Right renal cortex interstitium (tissue), 3 donors: ENCODE results near the gene TCP11. TPM values are rescaled to one million over a fixed set of nuclear protein-coding genes. Genes with fewer than 3 reads are reported as not detected.
A peak's percentile ranks its signal among the peaks of the same experiment; 100 is the strongest.

Experiments used
- DNase-seq, 3 donors: peaks; one replicate each; pipeline ENCODE4 v3.0.0-alpha.2; 2013; ENCODE audit warnings: low read depth in 3 of 3, low spot score in 2 of 3
- polyA plus RNA-seq, 3 donors: library from polyadenylated mRNA; unstranded; fragments of 120-200 nt; gene quantifications; one replicate each; pipeline ENCODE4 v1.2.1, GENCODE V29; 2013; ENCODE audit not compliant: insufficient read length in 3 of 3

TCP11 gene
- polyA plus RNA-seq, 3 donors = 1.9 to 2.7 (median 2.6) TPM

DNA sequence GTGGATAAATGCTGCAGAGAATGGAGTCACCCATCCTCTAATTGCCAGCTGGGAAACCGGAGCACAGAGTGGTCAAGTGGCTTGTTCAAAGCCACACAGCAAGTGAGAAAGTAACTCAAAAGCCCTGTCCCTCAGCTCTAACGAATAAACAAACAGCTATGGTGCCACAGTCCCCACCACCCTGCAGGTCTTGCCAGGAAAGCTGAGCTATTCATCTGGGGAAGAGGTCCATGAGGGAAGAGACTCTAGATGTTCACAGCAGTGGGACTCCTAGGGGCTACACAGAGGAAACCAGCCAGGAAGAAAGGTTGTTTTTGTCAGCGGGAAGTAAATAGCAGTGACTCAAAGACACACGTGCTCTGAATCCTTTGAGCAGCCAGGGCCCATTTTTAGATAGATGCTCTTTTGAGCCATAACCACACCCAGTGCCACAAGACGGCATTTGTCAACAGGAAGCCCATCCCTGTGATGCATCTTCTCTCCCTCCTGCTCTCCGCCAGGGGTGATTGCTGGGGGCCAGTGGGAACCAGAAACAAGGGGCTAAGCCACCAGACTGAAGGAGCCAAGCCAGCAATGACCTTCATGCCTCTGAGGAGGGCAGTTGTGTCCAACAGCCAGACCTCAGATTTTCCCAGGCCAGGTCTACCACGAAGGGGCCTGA lies 32.4 kb upstream of the TCP11 start:
- no peak for DNase-seq

DNA sequence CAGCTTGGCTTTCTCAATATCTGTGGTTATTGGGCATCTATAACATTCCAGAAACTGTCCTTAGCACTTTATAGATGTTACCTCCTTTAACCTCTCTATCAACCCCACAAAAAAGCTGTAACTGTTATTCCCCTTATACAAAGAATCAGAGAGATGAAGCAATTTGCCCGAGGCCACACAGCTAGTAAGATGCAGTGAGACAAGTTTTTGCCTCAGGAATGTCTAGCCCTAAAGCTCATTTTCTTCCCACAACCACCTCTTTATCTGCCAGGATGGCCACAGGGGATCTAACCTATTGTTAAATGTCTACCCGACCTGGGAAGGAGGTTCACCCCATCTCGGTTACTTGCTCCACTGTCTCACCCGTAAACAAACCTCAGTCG lies 31.9 kb upstream of the TCP11 start:
- no peak for DNase-seq

GRCh38 chr6:35170891-35171290 lies 29.8 kb upstream of the TCP11 start:
- DNase-seq = no peak

DNA sequence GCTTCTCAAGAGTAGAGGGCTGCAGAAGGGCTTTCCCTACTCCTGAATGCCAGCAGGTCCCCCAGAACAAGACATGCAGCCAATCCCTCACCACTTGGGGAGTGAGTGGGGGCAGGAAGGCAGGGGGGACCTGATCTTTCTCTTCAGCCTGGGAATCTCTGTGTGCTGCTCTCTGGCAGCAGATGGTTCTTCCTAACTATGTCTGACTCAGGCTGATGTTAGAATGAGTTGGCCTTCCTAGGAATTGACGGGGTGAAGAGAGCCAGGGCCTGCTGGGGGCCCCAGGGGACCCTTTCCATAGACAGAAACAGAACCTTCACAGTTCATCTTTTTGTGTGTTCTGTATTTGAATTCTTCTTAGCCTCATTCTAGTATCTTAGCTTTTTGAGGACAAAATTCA lies 29.0 kb upstream of the TCP11 start:
- no peak for DNase-seq

DNA sequence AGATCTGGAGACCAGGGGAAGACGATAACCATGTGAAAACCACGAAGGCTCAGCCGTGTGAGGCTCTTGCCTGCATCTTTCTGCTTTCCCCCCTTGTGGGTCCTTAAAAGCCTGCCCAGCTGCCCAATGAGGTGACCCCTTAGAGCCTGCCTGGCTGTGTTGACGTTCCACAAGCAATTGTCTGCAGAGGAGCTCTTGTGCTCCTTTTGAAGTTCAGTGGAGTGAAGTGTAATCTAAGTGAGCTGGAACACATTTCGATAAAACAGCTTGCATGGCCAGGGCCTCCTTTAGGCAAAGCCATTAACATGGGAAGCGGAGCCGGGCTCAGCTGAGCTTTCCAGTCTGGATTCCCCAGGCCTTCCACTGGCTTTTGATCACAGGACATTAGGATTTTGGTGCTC lies 27.3 kb upstream of the TCP11 start:
- DNase-seq = peak in 1 of 3 donors; percentile 66

DNA sequence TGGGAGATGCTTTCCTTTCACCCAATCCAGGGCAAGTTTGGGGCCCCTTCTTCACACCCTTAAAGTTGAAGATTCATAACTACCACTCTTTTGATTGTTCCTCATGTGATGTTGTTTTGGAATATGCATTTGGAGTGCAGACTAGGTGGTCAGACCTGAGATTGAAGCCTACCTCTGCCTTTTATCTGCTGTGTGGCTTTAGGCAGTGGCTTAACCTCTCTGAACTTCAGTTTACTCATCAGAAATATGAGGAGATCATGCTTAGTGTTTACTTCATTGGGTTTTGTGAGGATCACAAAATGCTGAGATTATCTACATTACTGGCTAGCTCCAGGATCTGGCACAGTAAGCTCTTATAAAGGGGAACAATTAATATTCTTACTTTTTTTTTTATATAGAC lies 26.4 kb upstream of the TCP11 start:
- DNase-seq = no peak

DNA sequence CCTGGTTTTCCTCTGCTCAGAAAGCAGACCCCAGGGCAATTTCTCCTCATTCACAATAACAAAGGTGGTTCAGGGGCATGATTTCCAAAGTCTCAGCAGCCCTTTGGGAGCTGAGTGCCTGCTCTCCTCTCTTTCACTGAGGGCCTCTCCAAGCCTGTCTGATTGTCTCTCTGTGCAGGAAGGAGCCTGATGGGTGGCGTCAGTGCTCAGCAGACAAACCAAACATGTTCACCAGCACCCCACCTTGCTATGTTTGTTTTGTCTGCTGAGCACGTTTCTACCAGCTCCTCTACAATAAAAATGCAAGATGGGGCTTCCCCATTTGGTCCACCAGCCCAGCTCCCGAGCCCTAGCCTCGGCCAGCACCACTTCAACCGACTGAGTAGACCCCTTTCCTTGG lies 25.4 kb upstream of the TCP11 start:
- no peak for DNase-seq

DNA sequence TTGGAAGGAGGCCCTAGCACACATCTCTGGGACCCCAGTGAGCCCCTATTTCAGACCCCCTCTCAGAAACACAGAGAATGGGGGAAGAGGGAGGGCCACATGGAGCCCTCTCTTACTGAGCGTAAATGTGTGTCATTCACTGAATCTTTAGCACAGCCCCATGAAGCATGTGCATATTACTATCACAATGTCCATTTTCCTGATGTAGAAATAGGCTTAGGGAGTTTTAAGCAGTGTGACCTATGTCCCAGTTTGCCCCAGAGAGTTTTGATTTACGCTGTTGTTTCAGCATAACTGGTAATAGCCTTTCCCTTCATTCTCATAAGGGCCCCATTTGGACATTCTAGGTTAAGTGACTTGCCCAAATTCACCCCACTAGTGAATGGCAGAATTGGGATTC lies 25.0 kb upstream of the TCP11 start:
- no peak for DNase-seq

GRCh38 chr6:35165630-35166071 lies 24.5 kb upstream of the TCP11 start:
- no peak for DNase-seq

DNA sequence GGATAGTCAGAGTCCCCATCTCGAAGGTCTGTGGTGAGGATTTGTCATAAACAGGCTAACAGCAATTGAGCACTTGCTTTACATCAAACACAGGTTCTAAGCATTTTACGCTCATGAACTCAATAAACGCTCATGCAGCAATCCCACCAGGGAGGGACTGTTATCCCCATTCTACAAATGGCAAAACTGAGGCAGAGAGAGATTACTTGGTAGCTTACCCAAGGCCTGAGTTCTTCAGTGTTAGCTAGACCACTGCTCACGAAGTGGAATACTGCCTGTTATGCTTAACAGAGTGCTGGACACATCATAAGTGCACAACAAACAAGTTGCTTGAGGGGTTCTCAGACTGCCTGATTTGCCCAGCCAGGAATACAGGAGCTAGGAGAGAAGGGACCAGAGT lies 23.7 kb upstream of the TCP11 start:
- DNase-seq = no peak

GRCh38 chr6:35164277-35164676 lies 23.1 kb upstream of the TCP11 start:
- DNase-seq = no peak

- DNase-seq = no peak
Measured at GRCh38 chr6:35163836-35164235, 22.7 kb upstream of the TCP11 start.

- DNase-seq = no peak
Measured at GRCh38 chr6:35161776-35162607, 20.9 kb upstream of the TCP11 start.

DNA sequence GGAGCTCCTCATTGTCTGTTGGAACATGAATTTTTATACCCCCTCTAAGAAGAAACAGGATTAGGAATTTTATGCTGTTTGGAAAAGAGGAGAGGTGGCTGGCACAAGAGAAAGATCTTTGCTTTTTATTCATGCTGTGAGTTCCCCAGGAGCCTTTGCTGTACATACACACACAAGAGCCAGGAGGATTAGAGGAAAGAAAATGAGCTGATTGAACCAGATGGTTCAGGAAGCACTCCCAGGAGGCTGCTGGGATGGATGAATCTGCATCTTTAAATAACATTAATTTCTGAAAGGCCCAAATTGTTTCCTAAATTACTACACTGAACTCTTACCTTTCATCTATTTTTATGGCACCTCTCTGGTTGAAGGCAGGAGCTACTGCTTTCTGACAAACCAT lies 20.1 kb upstream of the TCP11 start:
- no peak for DNase-seq

GRCh38 chr6:35160642-35161041 lies 19.5 kb upstream of the TCP11 start:
- DNase-seq = no peak

- no peak for DNase-seq
Measured at GRCh38 chr6:35158520-35158919, 17.4 kb upstream of the TCP11 start.

DNA sequence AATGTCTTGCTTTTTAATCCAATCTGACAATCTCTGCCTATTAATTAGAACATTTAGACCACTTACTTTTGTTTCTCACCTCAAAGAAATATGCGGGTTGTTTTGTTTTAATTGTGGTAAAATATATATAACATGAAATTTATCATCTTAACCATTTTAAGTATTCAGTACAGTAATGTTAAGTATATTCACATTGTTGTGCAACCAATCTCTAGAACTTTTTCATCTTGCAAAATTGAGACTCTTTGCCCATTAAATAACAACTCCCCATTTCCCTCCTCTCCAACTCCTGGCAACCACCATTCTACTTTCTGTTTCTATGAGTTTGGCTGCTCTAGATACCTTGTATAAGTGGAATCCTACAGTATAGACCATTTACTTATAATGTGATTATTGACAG lies 13.8 kb upstream of the TCP11 start:
- DNase-seq = no peak

GRCh38 chr6:35154262-35154661 lies 13.1 kb upstream of the TCP11 start:
- no peak for DNase-seq

GRCh38 chr6:35152067-35152707 lies 11.0 kb upstream of the TCP11 start:
- DNase-seq = no peak

GRCh38 chr6:35151466-35151865 lies 10.3 kb upstream of the TCP11 start:
- no peak for DNase-seq

DNA sequence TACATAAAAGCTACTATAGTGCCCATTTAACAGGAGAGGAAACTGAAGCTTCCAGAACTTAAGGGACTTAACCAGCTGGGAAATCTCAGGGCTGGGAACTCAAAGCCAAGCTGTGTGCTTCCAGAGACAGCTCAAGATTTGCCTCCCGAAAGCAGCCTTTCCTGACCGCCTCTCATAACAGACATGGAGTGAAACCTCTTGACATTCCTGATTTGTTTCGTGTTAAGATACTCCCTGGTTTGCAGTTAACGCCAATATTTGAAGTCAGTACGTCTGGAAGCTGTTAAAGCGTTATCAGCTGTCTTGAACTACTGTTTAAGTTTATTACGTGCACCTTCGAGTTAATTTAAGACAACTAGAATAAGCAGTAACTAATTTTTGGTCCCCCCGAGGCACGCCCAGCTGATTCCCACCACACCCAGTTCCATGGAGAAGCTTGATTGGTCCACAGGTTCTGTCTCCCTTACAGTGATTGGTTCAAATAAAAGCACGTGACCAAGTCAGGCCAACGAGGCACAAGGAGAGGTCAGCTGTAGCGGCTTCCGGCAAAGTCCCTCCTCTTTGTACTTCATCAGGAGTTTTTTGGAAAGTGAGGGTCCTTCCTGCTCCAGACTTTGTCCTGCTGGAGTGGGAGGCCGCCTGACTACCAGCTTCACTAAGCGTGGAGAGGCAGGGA lies 8.9 kb upstream of the TCP11 start:
- no peak for DNase-seq
